ENCODE data around the gene PP2D1.
"Not testable (repeated sequence)": the region's sequence is repeated elsewhere in the genome, so short reads cannot be mapped to it uniquely, and the experiment has no call there.

The PP2D1 gene

GRCh38 chr3:20008646-20009045, 3.4 kb downstream of the PP2D1 start:
- no peak overlapping the region for H3K4me3 ChIP-seq (ENCODE audit: low read length)
- H3K4me1 ChIP-seq (ENCODE audit: control insufficient read depth, low read depth, low read length) = no peaks in the 10 kb centered on the region
- H3K9me3 ChIP-seq (ENCODE audit: control insufficient read depth, low read depth, low read length) = no peaks in the 10 kb centered on the region
- H3K27ac ChIP-seq (ENCODE audit: low read length) = no peak overlapping the region
- no peaks in the 10 kb centered on the region for H3K27me3 ChIP-seq (ENCODE audit: control insufficient read depth, insufficient read depth, low read length)
- H3K9ac ChIP-seq (ENCODE audit: low read length) = no peak overlapping the region
- no peaks in the 10 kb centered on the region for H3K36me3 ChIP-seq (ENCODE audit: control insufficient read depth, low read depth, low read length)

GRCh38 chr3:20007960-20008359, 4.1 kb downstream of the PP2D1 start:
- H3K4me1 ChIP-seq (ENCODE audit: control insufficient read depth, low read depth, low read length) = no peaks in the 10 kb centered on the region
- H3K9ac ChIP-seq (ENCODE audit: low read length) = no peak overlapping the region
- no peaks in the 10 kb centered on the region for H3K9me3 ChIP-seq (ENCODE audit: control insufficient read depth, low read depth, low read length)
- no peak overlapping the region for H3K4me3 ChIP-seq (ENCODE audit: low read length)
- no peaks in the 10 kb centered on the region for H3K27me3 ChIP-seq (ENCODE audit: control insufficient read depth, insufficient read depth, low read length)
- H3K36me3 ChIP-seq (ENCODE audit: control insufficient read depth, low read depth, low read length) = no peaks in the 10 kb centered on the region
- H3K27ac ChIP-seq (ENCODE audit: low read length) = no peak overlapping the region

GRCh38 chr3:20001932-20002331, 10.1 kb downstream of the PP2D1 start:
- H3K27ac ChIP-seq (ENCODE audit: low read length) = no peak overlapping the region
- no peak overlapping the region for H3K4me3 ChIP-seq (ENCODE audit: low read length)
- H3K4me1 ChIP-seq (ENCODE audit: control insufficient read depth, low read depth, low read length) = no peaks in the 10 kb centered on the region
- no peaks in the 10 kb centered on the region for H3K9me3 ChIP-seq (ENCODE audit: control insufficient read depth, low read depth, low read length)
- H3K36me3 ChIP-seq (ENCODE audit: control insufficient read depth, low read depth, low read length) = no peaks in the 10 kb centered on the region
- H3K9ac ChIP-seq (ENCODE audit: low read length) = no peak overlapping the region
- no peaks in the 10 kb centered on the region for H3K27me3 ChIP-seq (ENCODE audit: control insufficient read depth, insufficient read depth, low read length)

GRCh38 chr3:19997502-19997901, 14.6 kb downstream of the PP2D1 start:
- Histone ChIP-seq H3K9me3 (ENCODE audit: control insufficient read depth, low read depth, low read length) (no peaks in the 10 kb centered on the region), H3K27ac (ENCODE audit: low read length) (no peak overlapping the region), H3K4me1 (ENCODE audit: control insufficient read depth, low read depth, low read length) (no peaks in the 10 kb centered on the region), H3K36me3 (ENCODE audit: control insufficient read depth, low read depth, low read length) (no peaks in the 10 kb centered on the region), H3K9ac (ENCODE audit: low read length) (no peak overlapping the region), H3K4me3 (ENCODE audit: low read length) (no peak overlapping the region), H3K27me3 (ENCODE audit: control insufficient read depth, insufficient read depth, low read length) (no peaks in the 10 kb centered on the region)

GRCh38 chr3:19994796-19995195, 17.3 kb downstream of the PP2D1 start:
- no peak overlapping the region for H3K9ac ChIP-seq (ENCODE audit: low read length)
- H3K27me3 ChIP-seq (ENCODE audit: control insufficient read depth, insufficient read depth, low read length) = no peaks in the 10 kb centered on the region
- H3K4me1 ChIP-seq (ENCODE audit: control insufficient read depth, low read depth, low read length) = no peaks in the 10 kb centered on the region
- H3K9me3 ChIP-seq (ENCODE audit: control insufficient read depth, low read depth, low read length) = no peaks in the 10 kb centered on the region
- no peak overlapping the region for H3K4me3 ChIP-seq (ENCODE audit: low read length)
- no peak overlapping the region for H3K27ac ChIP-seq (ENCODE audit: low read length)
- H3K36me3 ChIP-seq (ENCODE audit: control insufficient read depth, low read depth, low read length) = no peaks in the 10 kb centered on the region

- H3K27ac ChIP-seq (ENCODE audit: low read length); H3K4me3 ChIP-seq (ENCODE audit: low read length); H3K9me3 ChIP-seq (ENCODE audit: control insufficient read depth, low read depth, low read length); H3K27me3 ChIP-seq (ENCODE audit: control insufficient read depth, insufficient read depth, low read length); H3K4me1 ChIP-seq (ENCODE audit: control insufficient read depth, low read depth, low read length); H3K9ac ChIP-seq (ENCODE audit: low read length): not testable (repeated sequence)
- H3K36me3 ChIP-seq (ENCODE audit: control insufficient read depth, low read depth, low read length) = peaks cover 11% of the 10 kb centered on the region
Measured at GRCh38 chr3:19988904-19989303, 23.2 kb downstream of the PP2D1 start.

- H3K9ac ChIP-seq (ENCODE audit: low read length) = no peak overlapping the region
- H3K4me3 ChIP-seq (ENCODE audit: low read length) = no peak overlapping the region
- no peaks in the 10 kb centered on the region for H3K9me3 ChIP-seq (ENCODE audit: control insufficient read depth, low read depth, low read length)
- H3K27ac ChIP-seq (ENCODE audit: low read length) = no peak overlapping the region
- H3K27me3 ChIP-seq (ENCODE audit: control insufficient read depth, insufficient read depth, low read length) = no peaks in the 10 kb centered on the region
- H3K4me1 ChIP-seq (ENCODE audit: control insufficient read depth, low read depth, low read length) = no peaks in the 10 kb centered on the region
- H3K36me3 ChIP-seq (ENCODE audit: control insufficient read depth, low read depth, low read length) = peaks cover 25% of the 10 kb centered on the region
Measured at GRCh38 chr3:19972054-19972453, 40.0 kb downstream of the PP2D1 start.

- Histone ChIP-seq H3K4me1 (ENCODE audit: control insufficient read depth, low read depth, low read length) (no peaks in the 10 kb centered on the region), H3K27me3 (ENCODE audit: control insufficient read depth, insufficient read depth, low read length) (no peaks in the 10 kb centered on the region), H3K27ac (ENCODE audit: low read length) (no peak overlapping the region), H3K4me3 (ENCODE audit: low read length) (no peak overlapping the region), H3K9ac (ENCODE audit: low read length) (no peak overlapping the region), H3K36me3 (ENCODE audit: control insufficient read depth, low read depth, low read length) (peaks cover 14% of the 10 kb centered on the region), H3K9me3 (ENCODE audit: control insufficient read depth, low read depth, low read length) (no peaks in the 10 kb centered on the region)
Measured at GRCh38 chr3:19970327-19970726, 41.7 kb downstream of the PP2D1 start.

GRCh38 chr3:19967812-19968211, 44.3 kb downstream of the PP2D1 start:
- H3K4me1 ChIP-seq (ENCODE audit: control insufficient read depth, low read depth, low read length) = no peaks in the 10 kb centered on the region
- no peak overlapping the region for H3K9ac ChIP-seq (ENCODE audit: low read length)
- peaks cover 3% of the 10 kb centered on the region for H3K36me3 ChIP-seq (ENCODE audit: control insufficient read depth, low read depth, low read length)
- H3K9me3 ChIP-seq (ENCODE audit: control insufficient read depth, low read depth, low read length) = no peaks in the 10 kb centered on the region
- H3K27ac ChIP-seq (ENCODE audit: low read length) = no peak overlapping the region
- H3K27me3 ChIP-seq (ENCODE audit: control insufficient read depth, insufficient read depth, low read length) = no peaks in the 10 kb centered on the region
- H3K4me3 ChIP-seq (ENCODE audit: low read length) = no peak overlapping the region

- H3K27me3 ChIP-seq (ENCODE audit: control insufficient read depth, insufficient read depth, low read length) = no peaks in the 10 kb centered on the region
- H3K9me3 ChIP-seq (ENCODE audit: control insufficient read depth, low read depth, low read length) = no peaks in the 10 kb centered on the region
- no peak overlapping the region for H3K4me3 ChIP-seq (ENCODE audit: low read length)
- H3K4me1 ChIP-seq (ENCODE audit: control insufficient read depth, low read depth, low read length) = no peaks in the 10 kb centered on the region
- H3K9ac ChIP-seq (ENCODE audit: low read length) = no peak overlapping the region
- no peak overlapping the region for H3K27ac ChIP-seq (ENCODE audit: low read length)
- peaks cover 3% of the 10 kb centered on the region for H3K36me3 ChIP-seq (ENCODE audit: control insufficient read depth, low read depth, low read length)
Measured at GRCh38 chr3:19967208-19967607, 44.9 kb downstream of the PP2D1 start.

GRCh38 chr3:19961960-19962359, 50.1 kb downstream of the PP2D1 start:
- no peaks in the 10 kb centered on the region for H3K36me3 ChIP-seq (ENCODE audit: control insufficient read depth, low read depth, low read length)

GRCh38 chr3:19960696-19961095, 51.4 kb downstream of the PP2D1 start:
- Histone ChIP-seq H3K9ac (ENCODE audit: low read length) (no peak overlapping the region), H3K36me3 (ENCODE audit: control insufficient read depth, low read depth, low read length) (no peaks in the 10 kb centered on the region), H3K27me3 (ENCODE audit: control insufficient read depth, insufficient read depth, low read length) (no peaks in the 10 kb centered on the region), H3K4me1 (ENCODE audit: control insufficient read depth, low read depth, low read length) (no peaks in the 10 kb centered on the region), H3K27ac (ENCODE audit: low read length) (no peak overlapping the region), H3K9me3 (ENCODE audit: control insufficient read depth, low read depth, low read length) (no peaks in the 10 kb centered on the region), H3K4me3 (ENCODE audit: low read length) (no peak overlapping the region)

More at GRCh38 chr3:19961960-19962359, 50.1 kb downstream of the PP2D1 start:
- Histone ChIP-seq H3K27ac (ENCODE audit: low read length) (no peak overlapping the region), H3K9me3 (ENCODE audit: control insufficient read depth, low read depth, low read length) (no peaks in the 10 kb centered on the region), H3K9ac (ENCODE audit: low read length) (no peak overlapping the region), H3K4me3 (ENCODE audit: low read length) (no peak overlapping the region), H3K27me3 (ENCODE audit: control insufficient read depth, insufficient read depth, low read length) (no peaks in the 10 kb centered on the region), H3K4me1 (ENCODE audit: control insufficient read depth, low read depth, low read length) (no peaks in the 10 kb centered on the region)

All from iPS-18a (cell line).